HG02571 (cell line): ENCODE results near the gene ADARB1.

Source experiments
- ATAC-seq: cut with Tn5 transposase; IDR thresholded peaks from one replicate; pipeline ENCODE4 v1.9.1; 2021; ENCODE audit warnings: mild to moderate bottlenecking, moderate library complexity; ENCODE audit not compliant: unreplicated experiment

Gene ADARB1

DNA sequence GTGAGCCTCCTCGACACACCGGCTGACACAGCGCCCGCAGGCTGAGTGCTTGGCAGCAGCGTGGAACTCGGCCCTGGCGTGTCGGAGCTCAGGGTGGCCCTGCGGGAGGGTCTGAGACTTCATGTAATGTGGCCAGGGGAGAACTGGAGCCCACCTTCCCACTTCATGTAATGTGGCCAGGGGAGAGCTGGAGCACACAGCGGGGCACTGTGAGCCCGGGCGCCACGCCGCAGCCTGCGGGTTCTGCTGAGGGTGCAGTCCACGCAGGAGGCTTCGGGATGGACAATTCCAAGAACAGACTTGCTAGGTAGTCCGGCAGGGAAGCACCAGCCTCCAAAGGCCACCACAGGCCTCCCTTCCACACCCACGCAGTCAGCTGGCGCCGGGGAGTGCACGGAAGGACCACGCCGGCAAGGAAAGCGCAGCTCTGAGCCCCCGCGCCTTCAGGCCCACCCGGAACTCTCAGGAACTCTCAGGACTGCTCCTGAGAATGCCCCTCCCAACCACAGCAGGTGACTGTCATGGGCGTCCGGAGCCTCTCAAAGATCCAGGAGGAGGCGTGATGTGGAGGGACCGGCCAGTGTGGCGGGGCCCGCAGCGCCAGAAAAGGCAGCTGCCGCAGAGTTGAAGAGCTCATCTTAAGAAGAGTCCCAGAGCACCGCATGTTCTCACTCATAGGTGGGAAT, 19.3 kb upstream of the ADARB1 start:
- no peak for ATAC-seq

DNA sequence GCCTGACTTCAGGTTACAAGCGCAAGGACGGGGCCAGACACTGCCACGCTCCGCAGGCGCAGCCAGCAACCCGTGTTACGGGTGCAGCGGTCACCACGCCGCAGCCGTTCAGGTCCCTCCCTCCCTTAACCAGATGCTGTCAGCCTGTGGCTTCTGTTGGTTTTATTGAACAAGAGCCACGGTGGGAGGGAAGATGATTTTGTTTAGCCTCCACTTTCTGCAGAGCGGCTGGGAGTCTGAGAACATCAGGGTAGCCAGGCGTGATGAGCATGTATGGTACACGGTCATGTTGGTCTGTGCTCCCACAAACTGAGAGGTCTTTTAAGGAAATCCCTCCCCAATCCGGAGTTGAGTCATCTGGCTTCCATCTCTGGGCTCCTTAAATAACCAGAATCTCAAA, 18.5 kb upstream of the ADARB1 start:
- no peak for ATAC-seq

DNA sequence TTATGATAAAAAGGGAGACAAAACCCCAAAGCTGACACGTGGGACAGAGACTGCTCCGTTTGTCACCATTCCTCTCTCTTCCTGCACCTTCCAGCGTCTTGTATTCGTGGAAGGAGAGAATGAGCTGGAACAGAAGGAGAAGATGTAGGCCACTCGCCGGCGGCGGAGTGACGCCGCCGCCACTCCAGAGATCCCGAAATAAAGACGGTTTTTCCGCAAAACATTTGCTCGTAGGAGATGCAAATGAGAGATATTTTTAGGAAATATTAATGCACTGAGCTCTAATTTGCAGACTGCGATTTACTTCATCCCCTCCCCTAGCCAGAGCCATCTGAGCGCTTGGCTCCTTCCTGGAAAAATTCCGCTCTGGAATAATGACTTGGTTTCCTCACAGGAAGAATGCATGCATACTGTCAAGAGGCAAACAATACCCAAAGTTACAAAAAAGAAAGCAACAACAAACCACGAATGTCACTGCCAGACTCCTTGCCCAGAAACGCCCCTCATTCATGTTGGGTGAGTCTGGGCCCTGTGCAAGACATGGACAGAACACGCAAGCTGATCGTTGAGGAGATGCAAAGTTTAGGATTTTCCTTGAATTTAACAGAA, 18.0 kb upstream of the ADARB1 start:
- no peak for ATAC-seq

DNA sequence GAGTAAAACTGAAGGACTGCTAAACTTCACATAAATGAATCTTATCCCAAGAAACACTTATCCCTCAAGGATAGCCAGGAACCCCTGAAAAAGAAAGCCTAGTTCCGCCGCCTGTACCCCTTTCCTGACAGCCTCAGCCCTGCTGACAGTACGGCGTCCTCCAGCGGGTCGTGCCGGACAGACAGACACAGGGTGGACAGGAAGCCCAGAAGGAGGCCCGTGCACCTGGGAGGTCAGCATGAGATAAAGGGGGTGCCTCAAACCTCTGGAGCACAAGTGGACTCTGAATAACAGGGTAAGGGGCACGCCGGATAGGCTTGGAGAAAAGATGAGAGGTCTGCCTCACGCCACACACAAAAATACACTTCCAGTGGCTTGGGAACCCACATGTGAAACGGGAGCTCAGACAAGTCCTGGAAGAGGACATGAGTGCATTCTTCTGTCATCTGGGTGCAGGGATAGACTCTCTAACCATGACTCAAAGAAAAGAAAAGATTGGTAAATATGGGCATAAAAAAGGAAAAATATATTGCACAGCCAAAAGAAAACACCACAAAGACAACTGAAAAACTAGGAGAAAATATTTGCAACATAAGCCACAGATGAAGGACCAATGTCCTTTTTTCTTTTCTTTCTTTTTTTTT, 17.3 kb upstream of the ADARB1 start:
- ATAC-seq: no peak

DNA sequence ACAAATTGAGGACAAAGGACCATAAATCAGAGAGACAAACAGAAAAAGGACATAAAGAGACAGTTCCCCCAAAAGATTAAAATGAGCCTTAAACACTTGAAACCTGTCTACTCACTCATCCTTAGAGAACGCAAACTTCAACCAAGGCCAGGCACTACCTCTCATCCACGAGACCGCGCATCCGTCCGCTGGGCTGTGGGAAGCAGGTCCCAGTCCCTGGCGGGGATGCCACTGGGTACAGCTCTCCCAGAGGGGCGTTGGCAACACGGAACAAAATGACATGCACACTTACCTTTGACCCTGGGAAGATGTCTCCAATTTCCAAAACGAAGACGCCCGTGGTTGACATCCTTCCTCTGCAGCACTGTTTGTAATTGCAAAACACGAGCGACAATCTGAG, 16.5 kb upstream of the ADARB1 start:
- ATAC-seq: no peak

DNA sequence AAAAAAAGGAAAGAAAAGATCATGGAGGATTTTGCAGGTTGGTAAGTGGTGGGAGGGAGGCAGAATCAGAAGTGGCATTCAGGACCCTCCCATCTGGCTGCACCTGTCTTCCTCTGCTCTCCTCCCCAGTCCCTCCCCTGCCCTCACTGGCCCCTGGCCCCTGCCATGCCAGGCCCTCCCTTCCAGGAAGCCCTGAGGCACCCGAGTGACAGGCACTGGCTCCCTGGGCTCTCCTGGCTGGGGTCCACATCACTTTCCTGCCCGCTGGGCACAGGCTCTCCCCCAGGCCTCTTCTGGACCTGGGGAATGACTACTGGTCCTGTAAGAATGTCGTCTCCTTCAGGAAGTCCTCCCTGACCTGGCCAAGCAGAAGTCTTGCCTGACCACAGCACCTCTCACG, 15.3 kb upstream of the ADARB1 start:
- no peak for ATAC-seq

DNA sequence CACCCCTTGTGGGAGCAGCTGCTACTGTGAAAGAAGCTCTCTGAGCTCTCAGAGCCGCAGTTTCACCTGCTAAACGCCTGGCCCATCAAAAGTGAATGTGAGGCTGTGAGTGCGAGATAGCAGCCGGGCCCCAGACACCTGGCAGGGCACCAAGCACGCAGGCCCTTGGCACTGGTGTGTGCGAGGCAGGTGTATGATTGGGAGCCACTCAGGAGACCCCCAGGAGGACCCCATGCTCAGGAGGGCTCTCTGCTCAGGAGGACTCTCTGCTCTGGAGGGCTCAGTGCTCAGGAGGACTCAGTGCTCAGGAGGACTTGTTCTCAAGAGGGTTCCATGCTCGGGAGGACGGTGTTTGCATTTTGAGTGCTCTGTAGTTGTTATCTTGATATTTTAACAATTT, 14.3 kb upstream of the ADARB1 start:
- ATAC-seq: no peak

DNA sequence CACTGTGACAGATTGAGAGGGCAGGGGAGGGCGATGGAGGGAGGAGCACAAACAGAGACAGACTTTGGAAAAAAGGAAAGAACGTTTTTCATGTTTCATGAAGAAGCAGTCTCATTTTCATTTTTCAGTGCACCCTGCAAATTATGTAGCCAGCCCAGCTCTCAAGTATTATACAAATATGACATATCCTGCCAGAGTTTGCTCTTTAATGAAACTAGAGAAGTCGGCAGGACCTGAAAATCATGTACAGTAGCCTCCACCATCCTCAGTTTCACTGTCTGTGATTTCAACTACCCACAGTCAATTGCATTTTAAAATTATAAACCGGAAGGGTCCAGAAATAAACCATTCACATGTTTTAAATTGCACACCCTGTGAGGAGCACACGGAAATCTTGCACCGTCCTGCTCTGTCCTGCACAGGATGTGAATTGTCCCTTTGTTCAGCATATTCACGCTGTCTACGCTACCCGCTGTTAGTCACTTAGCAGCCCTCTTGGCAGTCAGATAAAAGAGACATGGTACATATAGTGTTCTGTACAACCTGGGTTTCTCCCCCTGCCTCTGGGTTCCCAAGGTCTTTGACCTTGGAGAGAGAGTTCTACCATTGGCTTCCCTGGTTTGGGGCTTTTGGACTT, 13.6 kb upstream of the ADARB1 start:
- no peak for ATAC-seq

DNA sequence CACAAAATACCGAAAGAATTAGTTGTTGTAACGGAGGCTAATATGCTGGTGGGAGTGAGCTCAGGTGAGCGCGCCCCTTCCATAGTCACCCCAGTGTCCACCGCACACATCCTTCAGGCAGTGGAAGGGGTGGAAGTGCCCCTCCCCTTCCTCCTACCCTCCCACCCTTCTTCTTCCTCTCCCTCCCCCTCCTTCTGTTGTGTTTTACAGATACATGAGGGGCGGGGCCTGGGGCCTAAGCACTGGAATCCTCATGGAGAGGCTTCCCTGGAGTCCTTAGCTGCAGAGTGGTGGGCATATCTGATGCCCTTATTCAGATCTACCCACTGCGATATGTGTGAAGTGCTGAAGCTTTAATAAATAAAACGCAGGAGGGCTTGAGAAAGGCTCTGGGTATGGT, 10.3 kb upstream of the ADARB1 start:
- no peak for ATAC-seq

DNA sequence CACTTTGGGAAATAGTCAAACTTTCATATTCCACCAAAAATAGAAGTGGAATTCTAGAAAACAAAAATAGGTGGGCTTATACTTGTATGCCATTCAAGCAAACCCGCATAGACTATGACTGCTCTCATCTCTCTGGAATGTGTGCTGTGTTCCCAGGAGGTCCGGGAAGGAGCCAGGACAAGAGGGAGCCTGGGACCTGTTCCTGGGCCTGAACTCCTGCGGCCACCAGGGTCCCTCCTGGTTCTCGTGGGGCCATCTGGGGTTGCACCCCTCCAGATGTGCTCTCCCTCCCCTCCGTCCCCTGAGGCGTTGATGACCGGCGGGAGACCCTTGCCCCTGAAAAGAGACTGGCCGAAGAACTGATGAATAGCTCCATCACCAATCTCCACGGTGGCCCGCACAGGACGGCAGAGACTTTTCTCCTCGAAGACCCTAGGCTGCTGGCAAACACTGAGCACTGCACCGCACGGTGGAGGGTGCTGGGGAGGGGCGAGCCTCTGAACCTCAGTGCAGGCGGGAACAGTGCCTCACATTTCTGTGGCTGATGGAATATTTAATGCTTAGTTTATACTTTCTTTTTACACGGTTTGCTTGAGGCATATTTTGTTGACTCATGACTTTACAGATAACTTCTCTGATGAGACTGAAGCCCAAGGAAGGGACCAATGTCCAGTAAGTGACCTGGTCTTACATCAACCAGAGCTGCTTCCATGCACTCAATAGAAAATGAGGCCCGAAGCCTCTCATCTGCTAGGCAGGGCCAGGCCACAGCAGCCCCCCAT, 9.6 kb upstream of the ADARB1 start:
- ATAC-seq: no peak

DNA sequence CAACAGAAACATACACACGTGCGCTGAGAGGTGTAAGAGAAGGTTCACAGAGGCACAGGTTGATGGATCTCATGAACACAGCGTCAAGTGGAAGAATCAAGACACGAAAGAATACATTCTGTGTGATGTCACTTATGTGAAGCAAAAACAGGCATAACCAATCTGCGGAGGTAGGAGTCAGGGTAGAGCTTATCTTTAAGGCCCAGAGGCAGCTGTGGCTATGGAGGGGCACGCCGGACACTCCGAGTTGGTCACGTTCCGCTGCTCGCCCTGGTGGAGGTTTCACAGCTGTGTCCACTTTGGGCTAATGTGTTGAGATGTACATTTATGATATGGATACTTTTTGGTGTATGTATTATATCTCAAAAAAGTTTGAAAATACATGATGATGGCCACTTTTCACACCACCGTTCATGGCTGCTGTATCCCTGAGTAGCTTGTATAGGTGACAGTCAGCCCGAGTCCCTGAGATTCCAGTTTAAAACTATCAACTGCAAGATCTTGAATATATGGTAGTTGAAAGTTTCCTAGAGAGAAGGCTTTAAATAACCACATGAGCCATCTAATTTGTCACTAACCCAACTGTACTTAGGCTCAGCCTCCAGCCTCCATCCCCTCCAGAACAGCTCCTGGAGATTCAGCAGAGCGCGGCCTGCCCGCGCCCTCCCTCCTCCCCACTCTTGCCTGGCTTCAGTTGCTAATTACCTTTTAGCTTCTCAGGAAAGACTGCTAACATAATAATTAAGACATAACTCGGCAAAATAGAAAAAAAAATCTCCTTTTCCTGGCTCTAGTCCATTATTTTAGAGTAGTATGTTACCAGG, 6.7 kb upstream of the ADARB1 start:
- no peak for ATAC-seq

DNA sequence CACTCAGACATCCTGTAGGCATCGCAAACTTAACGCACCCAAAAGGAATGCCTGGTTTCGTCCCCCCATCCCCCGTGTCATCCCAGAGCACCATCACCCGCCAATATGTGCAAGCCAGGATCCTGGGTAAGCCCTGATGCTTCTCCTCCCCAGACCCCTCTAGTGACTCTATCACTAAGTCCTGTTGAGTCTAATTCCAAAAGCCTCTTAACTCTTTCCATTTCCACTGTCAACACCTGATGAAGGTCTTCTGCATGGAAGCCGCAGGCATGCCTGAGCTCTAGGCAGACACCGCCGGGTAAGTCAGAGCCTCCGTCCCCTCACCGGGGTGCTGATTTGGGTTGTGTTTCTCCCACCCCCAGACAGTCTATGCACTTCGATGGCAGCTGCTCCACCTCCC, 5.3 kb upstream of the ADARB1 start:
- no peak for ATAC-seq

DNA sequence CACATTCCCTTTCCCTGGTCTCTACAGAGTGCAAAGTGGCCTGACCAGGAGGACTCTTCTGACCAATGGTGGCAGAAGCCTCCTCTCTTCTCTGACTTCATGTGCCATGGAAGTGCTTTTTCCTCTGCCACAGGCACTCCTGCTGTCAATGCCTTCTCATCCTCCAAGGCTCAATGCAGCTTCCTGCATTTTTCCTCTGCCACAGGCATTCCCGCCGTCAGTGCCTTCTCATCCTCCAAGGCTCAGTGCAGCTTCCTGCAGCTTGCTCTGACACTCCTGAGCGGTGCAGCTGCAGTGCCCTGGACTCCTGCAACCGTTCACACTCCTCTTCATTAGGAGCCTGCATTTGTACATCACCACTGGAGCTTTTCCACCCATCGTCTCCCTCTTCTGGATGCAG, 4.7 kb upstream of the ADARB1 start:
- no peak for ATAC-seq

DNA sequence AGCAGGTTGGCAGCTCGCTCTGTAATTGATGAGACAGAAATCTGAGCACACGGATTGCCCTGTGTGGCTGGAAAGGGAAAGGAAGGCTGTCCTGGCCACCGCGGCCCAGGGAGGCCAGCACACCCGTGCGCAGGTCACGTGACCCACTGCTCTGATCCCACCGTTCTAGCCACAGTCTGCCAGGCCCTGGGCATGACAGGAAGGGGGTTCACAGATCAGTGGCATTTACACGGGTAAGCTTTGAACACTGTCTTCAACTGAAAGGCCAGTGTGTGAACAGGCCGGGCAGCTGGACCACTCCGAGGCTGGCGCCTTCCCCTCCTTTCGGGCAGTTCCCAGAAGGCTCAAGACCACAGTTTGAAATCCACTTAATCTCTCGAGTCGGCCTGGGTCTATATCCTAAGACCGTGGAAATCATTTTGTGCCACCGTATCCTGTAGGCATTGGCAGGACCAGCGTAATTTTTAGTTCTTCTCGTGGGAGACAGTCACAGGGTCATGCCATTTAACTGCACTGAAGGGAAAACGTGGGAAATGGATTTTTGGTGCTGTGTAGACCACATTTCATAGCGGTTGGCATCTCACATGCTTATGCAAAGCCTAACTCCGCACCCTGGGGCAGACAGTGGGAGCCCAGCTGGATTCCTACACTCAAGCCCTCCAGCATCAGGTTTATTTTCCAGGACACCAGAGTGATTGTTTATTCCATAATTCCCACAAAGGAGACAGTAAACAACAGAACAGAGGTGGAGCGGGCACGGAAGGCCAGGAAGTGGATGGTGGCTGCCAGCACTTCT, 3.1 kb upstream of the ADARB1 start:
- ATAC-seq: no peak

DNA sequence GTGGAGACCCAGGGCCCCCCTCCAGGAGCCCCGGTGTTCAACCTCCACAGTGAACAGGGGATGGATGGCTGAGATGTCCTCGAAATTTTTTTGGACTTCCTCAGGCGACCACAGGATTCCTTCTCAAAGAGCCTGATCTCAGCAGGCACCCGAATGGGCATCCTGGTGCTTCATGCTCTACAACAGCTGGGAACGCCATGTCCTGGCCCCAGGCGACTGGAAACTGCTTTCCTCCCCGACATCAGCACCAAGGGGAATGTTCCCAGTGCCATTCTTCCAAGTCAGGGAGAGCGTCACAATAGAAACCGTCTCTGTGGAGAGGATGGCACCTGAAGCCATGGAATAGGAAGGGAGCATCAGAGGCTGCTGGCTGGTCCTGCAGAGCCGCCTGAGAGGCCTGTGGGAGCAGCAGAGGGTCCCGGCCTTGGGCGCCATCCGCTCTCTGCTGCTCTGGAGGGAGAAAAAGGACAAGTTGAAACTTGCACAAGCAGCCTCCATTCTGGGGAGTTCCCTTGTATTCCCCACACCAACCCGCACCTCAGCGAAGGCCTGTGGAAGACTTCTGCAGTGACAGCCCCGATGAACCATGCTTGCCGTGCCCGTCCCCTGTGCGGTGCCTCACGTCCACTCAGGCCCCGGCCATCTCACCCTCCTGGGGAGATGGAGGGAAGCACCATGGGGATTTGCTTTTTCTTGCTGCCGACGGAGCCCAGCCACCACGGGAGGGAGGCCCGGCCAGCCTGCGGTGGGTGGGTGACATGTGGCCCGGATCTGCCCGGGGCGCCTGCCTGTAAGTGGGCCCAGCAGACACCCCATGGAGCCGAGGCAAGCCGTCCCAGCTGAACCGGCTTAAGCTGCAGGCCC, 2.3 kb upstream of the ADARB1 start:
- no peak for ATAC-seq

DNA sequence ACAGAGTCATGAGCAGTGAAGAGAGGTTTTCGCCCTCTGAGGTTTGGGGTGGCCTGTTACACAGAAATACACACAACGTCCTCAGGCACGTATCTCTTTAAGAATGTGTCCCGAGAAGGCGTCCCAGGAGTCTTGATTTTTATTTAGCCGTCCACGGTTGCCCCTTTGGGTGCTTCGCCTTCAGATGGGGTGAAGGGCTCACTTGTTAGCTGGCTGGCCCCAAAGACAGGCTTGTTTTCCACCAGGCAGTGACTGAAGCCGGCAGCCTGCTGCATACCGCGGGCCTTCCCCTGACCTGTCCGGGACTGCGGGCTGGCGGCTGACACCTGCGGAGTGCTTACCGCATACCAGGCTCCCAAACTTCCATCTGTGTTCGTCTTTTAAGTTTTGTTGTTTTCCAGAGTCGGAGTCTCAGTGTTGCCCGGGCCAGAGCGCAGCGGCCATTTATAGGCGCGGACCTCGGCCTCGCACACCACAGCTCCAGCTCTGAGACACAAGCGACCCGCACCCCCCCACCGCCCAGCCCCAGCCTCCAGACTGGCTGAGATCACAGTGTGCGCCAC, 1.6 kb upstream of the ADARB1 start:
- no peak for ATAC-seq

DNA sequence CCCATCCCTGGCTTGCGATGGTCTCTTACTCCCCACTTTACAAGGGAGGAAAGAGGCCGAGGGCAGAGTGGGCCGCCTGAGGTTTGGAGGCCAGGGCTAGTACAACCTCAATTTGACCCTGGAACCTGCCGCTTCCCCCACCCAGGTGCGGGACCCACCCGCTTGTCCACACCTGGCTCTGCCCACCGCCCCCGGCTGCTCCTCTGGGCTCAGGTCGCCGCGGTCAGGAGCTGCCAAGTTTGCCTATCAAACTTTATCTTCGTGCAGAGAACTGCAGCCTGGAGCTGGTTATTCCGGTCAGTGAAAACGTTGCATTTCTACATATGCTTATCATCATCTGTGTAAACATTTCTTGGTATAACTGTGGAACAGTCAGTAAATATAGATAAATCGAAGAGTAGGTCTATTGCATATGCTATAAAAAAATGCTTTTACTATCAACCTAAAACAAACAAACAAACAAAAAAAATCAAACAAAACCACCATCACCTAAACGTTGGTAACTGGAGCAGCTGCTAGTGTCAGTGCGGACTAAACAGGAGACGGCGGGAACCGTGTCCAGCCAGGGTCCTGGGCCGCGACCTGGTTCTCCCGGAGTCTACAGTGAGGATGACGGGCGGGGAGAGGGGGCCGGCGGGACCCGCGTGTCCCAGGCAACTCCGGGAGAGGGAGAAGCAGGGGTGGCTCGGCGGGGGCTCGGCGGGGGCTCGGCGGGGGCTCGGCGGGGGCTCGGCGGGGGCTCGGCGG, 906 bp upstream of the ADARB1 start:
- no peak for ATAC-seq
